Stomach (tissue), 9 donors: Measurements from ENCODE around the gene SIM1. TPM values are rescaled to one million over a fixed set of nuclear protein-coding genes. Genes with fewer than 3 reads are reported as not detected.
A peak's percentile ranks its signal among the peaks of the same experiment; 100 is the strongest.

Source experiments
- DNase-seq, 2 donors: peaks; one replicate each; pipeline versions ENCODE4 v3.0.0 to v3.0.0-alpha.2; 2013 to 2019
- H3K27ac ChIP-seq, 5 donors: fragments of 200-600 bp in 4 of 5; sonication (generic) in 4 of 5; one replicate each; pipeline ENCODE4 v1.5.1; 2013 to 2019; ENCODE audit warnings: mild to moderate bottlenecking in 1 of 5, moderate library complexity in 1 of 5
- H3K27me3 ChIP-seq, 3 donors: fragments of 200-600 bp; sonication (generic); one replicate each; pipeline ENCODE4 v1.5.1; 2017 to 2019; ENCODE audit warnings: mixed run types in 1 of 3
- H3K36me3 ChIP-seq, 4 donors: fragments of 200-600 bp; sonication (generic); 1 replicate in 3 of 4; 2 replicates in 1 of 4; pipeline ENCODE4 v1.5.1; 2016 to 2019
- H3K4me1 ChIP-seq, 4 donors: fragments of 200-600 bp; sonication (generic); one replicate each; pipeline ENCODE4 v1.5.1; 2016 to 2019
- H3K4me3 ChIP-seq, 4 donors: fragments of 200-600 bp; sonication (generic) in 3 of 4; one replicate each; pipeline ENCODE4 v1.5.1; 2016 to 2019; ENCODE audit warnings: mild to moderate bottlenecking in 1 of 4
- H3K9me3 ChIP-seq, 4 donors: fragments of 200-600 bp; sonication (generic); one replicate each; pipeline ENCODE4 v1.5.1; 2016 to 2019
- EP300 ChIP-seq: sonication (generic); formaldehyde crosslinking; IDR thresholded peaks from one replicate; pipeline ENCODE4 v1.6.1; 2017; ENCODE audit warnings: antibody characterized with exemption
- POLR2A ChIP-seq, 4 donors: fragments of 450-650 bp; IDR thresholded peaks; one replicate each; pipeline ENCODE4 v1.6.1; 2016; ENCODE audit warnings: antibody characterized with exemption in 4 of 4, control low read depth in 2 of 4, mild to moderate bottlenecking in 1 of 4, moderate library complexity in 1 of 4
- POLR2AphosphoS5 ChIP-seq, 3 donors: sonication (generic); formaldehyde crosslinking; IDR thresholded peaks; one replicate each; pipeline ENCODE4 v1.6.1; 2016; ENCODE audit warnings: antibody characterized with exemption in 3 of 3
- WGBS, 5 donors: extraction: QIAGEN DNeasy Blood & Tissue Kit in 3 of 5; methylation state at CpG; one replicate each; pipeline versions ENCODE4 v1.1.5 to v1.1.7; 2013 to 2018; 5-methylcytosine and 5-hydroxymethylcytosine counted together
- intact Hi-C: fragments of 100-400 bp; cut with DNase I; formaldehyde crosslinking; loops from one replicate; pipeline ENCODE4 v1.15.1; 2023; ENCODE audit warnings: low total_unique reads
- polyA plus RNA-seq, 3 donors: library from polyadenylated mRNA; stranded (reverse); fragments of 200-250 nt; gene quantifications; one replicate each; pipeline ENCODE4 v1.2.3, GENCODE V29; 2013
- total RNA-seq, 5 donors: library from RNA; depleted of rRNA; stranded (reverse); fragments of >200 nt; gene quantifications; one replicate each; pipeline versions ENCODE4 v1.1.0 to v1.2.3, GENCODE V29; 2014 to 2016
- TF ChIP-seq, protein P1 (sequence below), 7 experiments: fragments of 450-650 bp in 4 of 7; fragments of 200-600 bp in 3 of 7; sonication (generic) in 3 of 7; IDR thresholded peaks; one replicate each; pipeline ENCODE4 v1.5.1; 2016 to 2019; ENCODE audit warnings: antibody characterized with exemption in 7 of 7, control low read depth in 2 of 7, mild to moderate bottlenecking in 1 of 7
- donor health status: healthy with polysubstance abuse.
- donor health status: Bipolar disorder and iron deficiency.
- donor health status: healthy.

SIM1 gene
- total and polyA plus RNA-seq, 8 donors: 0.43 TPM; not detected in 7

DNA sequence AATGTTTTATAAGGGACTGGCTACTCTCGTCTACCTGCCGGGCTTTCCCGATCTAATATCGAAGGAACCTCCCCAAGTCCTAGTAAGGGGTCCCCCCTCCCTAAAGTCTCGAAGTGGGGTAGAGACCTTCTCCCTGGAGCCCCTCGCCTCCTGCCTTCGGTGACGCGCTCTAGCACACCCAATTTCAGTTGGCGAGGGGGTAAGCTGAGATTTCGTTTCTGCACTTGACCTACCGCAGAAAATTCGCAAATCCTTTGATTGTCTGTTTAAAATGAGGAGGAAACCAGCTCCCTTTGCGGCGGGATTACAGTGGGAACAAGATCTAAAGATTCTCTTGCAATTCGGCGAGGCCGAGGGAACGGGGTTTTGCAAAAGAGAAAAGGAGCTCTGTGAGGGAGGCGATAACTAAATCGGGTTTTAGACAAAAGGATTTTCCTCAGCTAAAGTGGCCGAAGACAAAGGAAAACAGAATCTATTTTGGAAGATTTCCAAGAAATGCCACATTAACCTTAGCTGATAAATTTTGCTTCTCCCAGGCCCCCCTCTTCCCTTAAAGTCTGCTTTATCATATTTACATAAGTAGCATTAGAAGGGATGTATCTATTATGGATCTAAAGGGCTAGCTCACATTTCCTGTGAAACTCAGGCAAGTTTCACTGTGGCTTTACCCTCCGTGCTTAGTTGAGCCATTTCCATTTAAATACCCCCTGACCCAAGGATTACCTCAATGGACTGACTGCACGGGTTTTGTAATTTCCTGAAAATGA, 8.4 kb downstream of the SIM1 start:
- WGBS, 5 donors: 8 to 13% (median 11%) methylated on average over 24 of the region's 24 CpGs
- H3K9me3 ChIP-seq: peaks cover 0 to 39% (median 20%) of the 10 kb centered on the region in 4 donors
- no peaks in the 10 kb centered on the region for H3K36me3 ChIP-seq
- DNase-seq: peak in 1 of 2 donors; percentile 18
- peaks cover 48 to 100% (median 98%) of the 10 kb centered on the region in 3 donors for H3K27me3 ChIP-seq
- peaks cover 0 to 34% (median 21%) of the 10 kb centered on the region in 4 donors for H3K4me1 ChIP-seq
- TF ChIP-seq POLR2AphosphoS5 (IDR thresholded peaks at IDR 0.05) (no peak), EP300 (no peak), POLR2A (IDR thresholded peaks at IDR 0.05) (no peak)
- TF ChIP-seq, protein P1, sequence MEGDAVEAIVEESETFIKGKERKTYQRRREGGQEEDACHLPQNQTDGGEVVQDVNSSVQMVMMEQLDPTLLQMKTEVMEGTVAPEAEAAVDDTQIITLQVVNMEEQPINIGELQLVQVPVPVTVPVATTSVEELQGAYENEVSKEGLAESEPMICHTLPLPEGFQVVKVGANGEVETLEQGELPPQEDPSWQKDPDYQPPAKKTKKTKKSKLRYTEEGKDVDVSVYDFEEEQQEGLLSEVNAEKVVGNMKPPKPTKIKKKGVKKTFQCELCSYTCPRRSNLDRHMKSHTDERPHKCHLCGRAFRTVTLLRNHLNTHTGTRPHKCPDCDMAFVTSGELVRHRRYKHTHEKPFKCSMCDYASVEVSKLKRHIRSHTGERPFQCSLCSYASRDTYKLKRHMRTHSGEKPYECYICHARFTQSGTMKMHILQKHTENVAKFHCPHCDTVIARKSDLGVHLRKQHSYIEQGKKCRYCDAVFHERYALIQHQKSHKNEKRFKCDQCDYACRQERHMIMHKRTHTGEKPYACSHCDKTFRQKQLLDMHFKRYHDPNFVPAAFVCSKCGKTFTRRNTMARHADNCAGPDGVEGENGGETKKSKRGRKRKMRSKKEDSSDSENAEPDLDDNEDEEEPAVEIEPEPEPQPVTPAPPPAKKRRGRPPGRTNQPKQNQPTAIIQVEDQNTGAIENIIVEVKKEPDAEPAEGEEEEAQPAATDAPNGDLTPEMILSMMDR (IDR thresholded peaks at IDR 0.05): no peak
- no peak overlapping the region for H3K27ac ChIP-seq
- H3K4me3 ChIP-seq: no peak overlapping the region
- intact Hi-C loops: no loop called here

DNA sequence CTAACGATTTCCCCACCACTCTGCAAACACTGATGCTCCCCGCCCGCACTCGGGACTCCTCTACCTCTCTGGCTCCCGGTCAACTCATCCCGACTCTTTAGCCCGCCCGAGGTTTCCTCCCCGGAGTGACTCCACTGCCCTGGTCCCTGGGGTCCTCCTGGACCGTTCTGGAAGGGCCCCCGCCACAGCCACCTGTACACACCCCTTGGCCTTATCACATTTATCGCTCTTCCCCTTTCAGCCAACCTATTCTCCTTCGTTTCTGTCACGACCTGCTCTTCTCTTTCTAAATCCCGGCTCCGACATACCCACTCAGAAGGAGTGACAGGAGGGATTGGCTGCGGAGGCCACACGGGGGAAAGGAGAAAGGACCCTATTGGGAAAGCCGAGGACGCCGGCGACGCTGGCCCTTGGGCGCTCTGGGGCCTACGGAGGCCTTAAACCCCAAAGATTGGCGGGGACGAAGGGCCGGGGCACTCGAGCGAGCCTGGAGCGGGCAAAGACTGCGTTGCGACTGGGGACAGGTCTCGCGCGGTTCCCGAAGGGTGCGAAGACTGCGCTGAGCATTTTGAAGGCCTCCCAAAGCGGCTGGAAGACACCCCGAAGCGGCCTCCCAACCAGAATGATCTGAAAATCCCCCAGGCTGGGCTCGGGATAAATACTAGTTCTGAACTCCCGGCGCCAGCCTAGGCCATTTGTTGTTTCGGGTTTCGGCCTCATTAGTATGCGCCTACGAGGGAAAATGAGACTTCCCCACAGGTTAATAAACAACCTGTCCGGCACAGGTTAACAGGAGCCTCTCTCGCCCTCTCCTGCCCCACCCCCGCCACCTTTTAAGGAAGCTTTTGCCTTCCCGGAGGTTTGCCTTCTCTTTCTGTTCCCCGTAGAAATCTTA, 9.2 kb downstream of the SIM1 start:
- peaks cover 0 to 39% (median 20%) of the 10 kb centered on the region in 4 donors for H3K9me3 ChIP-seq
- WGBS, 5 donors: 7 to 14% (median 14%) methylated on average over 51 to 54 of the region's 54 CpGs
- H3K4me3 ChIP-seq: no peak overlapping the region
- intact Hi-C loops: no loop called here
- peaks cover 0 to 29% (median 19%) of the 10 kb centered on the region in 4 donors for H3K4me1 ChIP-seq
- DNase-seq: peak in 1 of 2 donors; percentile 81
- TF ChIP-seq EP300: no peak
- no peaks in the 10 kb centered on the region for H3K36me3 ChIP-seq
- H3K27ac ChIP-seq: no peak overlapping the region
- peaks cover 39 to 100% (median 95%) of the 10 kb centered on the region in 3 donors for H3K27me3 ChIP-seq

DNA sequence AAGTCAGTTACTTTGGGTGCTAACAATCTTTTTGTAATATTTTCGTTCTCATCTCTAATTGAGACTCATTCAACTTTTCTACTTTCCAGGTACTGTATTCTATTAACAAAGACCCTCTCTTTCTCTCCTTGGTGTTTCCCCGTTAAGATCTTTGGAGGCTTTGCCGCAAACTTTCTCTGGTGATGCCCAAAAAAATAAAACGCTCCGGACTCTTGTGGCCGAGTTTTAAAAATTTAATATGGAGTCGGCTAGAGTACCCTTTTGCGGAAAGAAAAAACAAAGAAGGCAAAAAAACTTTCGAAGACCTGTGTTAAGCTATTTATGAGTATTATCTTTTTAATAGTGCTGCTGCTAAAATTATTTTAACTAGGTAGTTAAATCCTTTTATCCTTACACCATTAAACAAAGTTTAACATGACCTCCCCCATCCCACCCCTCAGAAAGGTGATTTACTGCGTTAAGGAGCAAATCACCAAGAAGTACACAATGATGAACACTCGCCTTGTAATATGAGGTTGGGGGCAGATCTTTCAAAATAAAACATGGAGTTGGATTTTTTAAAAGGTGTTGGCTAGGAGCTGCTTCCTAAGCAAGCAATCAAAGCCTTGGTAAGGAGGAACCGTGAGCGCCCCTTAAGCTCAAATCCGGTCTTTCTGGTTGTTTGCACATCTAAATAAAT, 10.0 kb downstream of the SIM1 start:
- Histone ChIP-seq H3K27ac (no peak overlapping the region), H3K27me3 (peaks cover 43 to 100% (median 95%) of the 10 kb centered on the region in 3 donors), H3K4me1 (peaks cover 0 to 29% (median 19%) of the 10 kb centered on the region in 4 donors), H3K4me3 (no peak overlapping the region), H3K36me3 (no peaks in the 10 kb centered on the region), H3K9me3 (peaks cover 0 to 39% (median 20%) of the 10 kb centered on the region in 4 donors)
- TF ChIP-seq POLR2A (IDR thresholded peaks at IDR 0.05) (no peak), EP300 (no peak), POLR2AphosphoS5 (IDR thresholded peaks at IDR 0.05) (no peak)
- TF ChIP-seq, protein P1 (IDR thresholded peaks at IDR 0.05): no peak
- WGBS, 5 donors: 15 to 26% (median 17%) methylated on average over 14 of the region's 14 CpGs
- intact Hi-C loops: no loop called here
- DNase-seq: no peak

DNA sequence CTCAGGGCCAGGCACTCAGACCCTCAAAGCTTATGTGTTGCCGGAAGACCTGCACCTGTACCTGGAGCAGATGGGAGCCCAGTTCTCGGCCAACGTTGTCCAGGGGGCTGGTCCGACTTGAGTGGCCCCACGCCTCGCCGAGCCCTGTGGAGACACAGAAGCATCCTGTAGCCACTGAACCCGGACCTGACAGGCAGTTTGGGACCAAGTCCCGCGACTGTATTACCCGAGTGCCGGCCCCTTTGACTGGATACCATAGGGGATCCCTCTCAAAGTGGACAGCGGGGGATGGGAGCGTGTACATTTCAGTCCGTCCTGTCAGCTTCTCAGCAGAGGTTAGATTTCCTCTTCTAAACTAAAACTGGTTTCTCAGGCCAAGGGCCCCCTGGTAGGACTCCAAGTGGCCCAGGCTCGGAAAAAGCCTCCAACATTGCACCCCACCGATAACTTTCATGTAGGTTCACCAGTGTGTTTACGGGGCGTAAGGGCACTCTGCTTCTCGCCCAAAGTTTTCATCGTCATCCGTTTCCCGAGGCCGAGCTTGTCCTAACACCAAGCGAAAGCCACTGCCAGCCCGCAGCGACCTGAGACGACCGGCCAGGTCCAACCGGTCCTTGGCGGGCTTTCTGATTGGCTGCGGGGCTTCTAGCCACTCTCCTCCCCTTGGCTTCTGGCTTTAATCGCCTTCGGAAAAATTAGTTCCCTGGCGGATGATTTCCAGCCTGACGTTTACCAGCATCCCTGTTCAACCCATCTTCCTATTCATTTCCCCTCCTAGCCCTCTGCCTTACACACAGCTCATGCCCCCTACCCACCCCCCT, 10.8 kb downstream of the SIM1 start:
- intact Hi-C loops: no loop called here
- no peak overlapping the region for H3K4me3 ChIP-seq
- peaks cover 0 to 31% (median 19%) of the 10 kb centered on the region in 4 donors for H3K4me1 ChIP-seq
- H3K9me3 ChIP-seq: peaks cover 0 to 44% (median 20%) of the 10 kb centered on the region in 4 donors
- H3K27me3 ChIP-seq: peaks cover 47 to 100% (median 95%) of the 10 kb centered on the region in 3 donors
- DNase-seq: peak in 1 of 2 donors; percentile 71
- H3K36me3 ChIP-seq: no peaks in the 10 kb centered on the region
- WGBS, 5 donors: 10 to 16% (median 12%) methylated on average over 32 to 36 of the region's 36 CpGs
- H3K27ac ChIP-seq: no peak overlapping the region
- TF ChIP-seq POLR2A (IDR thresholded peaks at IDR 0.05) (no peak), EP300 (no peak), POLR2AphosphoS5 (IDR thresholded peaks at IDR 0.05) (no peak)
- TF ChIP-seq, protein P1 (IDR thresholded peaks at IDR 0.05): no peak
